Measurements from ENCODE around the gene OR10V1. TPM values are rescaled to one million over a fixed set of nuclear protein-coding genes. Genes with fewer than 3 reads are reported as not detected.

The OR10V1 gene
- total and polyA plus RNA-seq, 9 of the 15 experiments (the other 6 are each of a cell fraction or from before 2014, with no cell fraction given), result not detected

GRCh38 chr11:59754494-59754858 is 40.8 kb upstream of the OR10V1 start:
- peaks cover 43% of the 10 kb centered on the region for H3K79me2 ChIP-seq (ENCODE audit: control insufficient read depth, insufficient read depth, low read length)
- H3K9me1 ChIP-seq (ENCODE audit: control insufficient read depth, insufficient read depth, low read length), result peaks cover 3% of the 10 kb centered on the region
- H2AFZ ChIP-seq (ENCODE audit: low read depth, low read length), result peak overlapping the region; percentile 96
- H3K9ac ChIP-seq (ENCODE audit: insufficient read depth in 1 of 2, low read depth in 2 of 2, low read length in 2 of 2), result peak overlapping the region; percentile 84 to 88
- under 1% methylated on average over 20 of the region's 20 CpGs for WGBS (ENCODE audit: insufficient coverage, low coverage, missing lambda C conversion rate)
- CTCF ChIA-PET (ENCODE audit: low intra/inter-chr PET ratio), result interaction anchor here (1.2 to 3.8 kb wide), 3 partner anchors 48 to 165 kb away, joined by 3 to 28 read pairs (median 8); partner anchors contain the start of gene MRPL16
- no peaks in the 10 kb centered on the region for H3K27me3 ChIP-seq (ENCODE audit: control insufficient read depth in 2 of 2, insufficient read depth in 2 of 2, low read length in 2 of 2)
- TSS peak; percentile 55 for BruUV-seq (replicated peaks)
- intact Hi-C loops (cut with micrococcal nuclease) (loop anchor here (1.0 to 10.0 kb wide), 5 partner anchors 47 to 376 kb away; partner anchors contain the start of gene MS4A3), in situ Hi-C loops (cut with MboI) (no loop called here)
- H3K4me1 ChIP-seq (replicated peaks in 1 of 2; ENCODE audit: control insufficient read depth in 2 of 2, insufficient read depth in 2 of 2, low read length in 2 of 2), result peaks cover 19 to 33% of the 10 kb centered on the region in 2 experiments; a peak in 4 of 5 replicates
- DNase-seq (ENCODE audit: extremely low read depth in 1 of 4, low spot score in 3 of 4) (peak in 2 of 4 experiments; percentile 33 to 47), ATAC-seq (peak; percentile 7; the same call in 2 of the 3 replicates), FAIRE-seq (no peak)
- POLR2A ChIA-PET, result interaction anchor here (0.7 to 4.0 kb wide), 8 partner anchors 12 to 150 kb away, joined by 3 to 32 read pairs (median 4); partner anchors contain the start of gene PATL1
- peaks cover 14% of the 10 kb centered on the region for H4K20me1 ChIP-seq (replicated peaks; ENCODE audit: control insufficient read depth, insufficient read depth, low read length)
- H3K36me3 ChIP-seq (ENCODE audit: control insufficient read depth, insufficient read depth, low read length), result peaks cover 17% of the 10 kb centered on the region; the same call in 1 of the 3 replicates
- H3K4me3 ChIP-seq, result peak overlapping the region; percentile 94
- no peaks in the 10 kb centered on the region for H3K9me3 ChIP-seq (replicated peaks; ENCODE audit: control insufficient read depth, insufficient read depth, low read depth, low read length)
- H3K27ac ChIP-seq (ENCODE audit: extremely low read depth, low read depth, low read length), result peak overlapping the region; percentile 88; the same call in 2 of the 3 replicates
- H3K4me2 ChIP-seq (ENCODE audit: insufficient read depth, low read length), result peak overlapping the region; percentile 94
- no peak for TF ChIP-seq MEF2A (IDR thresholded peaks at IDR 0.05; ENCODE audit: control insufficient read depth, low read depth, low read length)
- TF ChIP-seq ZBED1 (IDR thresholded peaks at IDR 0.05), result no peak
- TF ChIP-seq EGR1 (conservative IDR thresholded peaks at IDR 0.05), result no peak
- TF ChIP-seq RBM17 (IDR thresholded peaks at IDR 0.05; ENCODE audit: borderline replicate concordance, low read depth, low read length), result no peak
- no peak for TF ChIP-seq PHB2 (IDR thresholded peaks at IDR 0.05; ENCODE audit: low read depth)
- no peak for TF ChIP-seq MYC (IDR thresholded peaks at IDR 0.05; ENCODE audit: low read depth, low read length)
- TF ChIP-seq MYC (CRISPR knock-in tag; IDR thresholded peaks at IDR 0.05; ENCODE audit: borderline replicate concordance, low read depth), result no peak
- no peak for TF ChIP-seq SMAD4 (CRISPR knock-in tag; conservative IDR thresholded peaks at IDR 0.05)
- TF ChIP-seq MGA (IDR thresholded peaks at IDR 0.05), result peak; percentile 71
- no peak for TF ChIP-seq NFIX (CRISPR knock-in tag; IDR thresholded peaks at IDR 0.05; ENCODE audit: low read depth)
- no peak for TF ChIP-seq MECOM (CRISPR knock-in tag; IDR thresholded peaks at IDR 0.05)
- TF ChIP-seq ATF1 (CRISPR knock-in tag; IDR thresholded peaks at IDR 0.05), result no peak
- no peak for TF ChIP-seq ATF1 (tag; IDR thresholded peaks at IDR 0.05)
